Ramos (cell line): Measurements from ENCODE around the gene PRMT7.

ENCODE experiments used
- in situ Hi-C: fragments of 300-500 bp; cut with MboI; formaldehyde crosslinking; loops from one replicate; pipeline ENCODE4 v1.14.3; 2022; ENCODE audit warnings: low sequenced_read_pairs; ENCODE audit not compliant: unreplicated experiment

The PRMT7 gene

DNA sequence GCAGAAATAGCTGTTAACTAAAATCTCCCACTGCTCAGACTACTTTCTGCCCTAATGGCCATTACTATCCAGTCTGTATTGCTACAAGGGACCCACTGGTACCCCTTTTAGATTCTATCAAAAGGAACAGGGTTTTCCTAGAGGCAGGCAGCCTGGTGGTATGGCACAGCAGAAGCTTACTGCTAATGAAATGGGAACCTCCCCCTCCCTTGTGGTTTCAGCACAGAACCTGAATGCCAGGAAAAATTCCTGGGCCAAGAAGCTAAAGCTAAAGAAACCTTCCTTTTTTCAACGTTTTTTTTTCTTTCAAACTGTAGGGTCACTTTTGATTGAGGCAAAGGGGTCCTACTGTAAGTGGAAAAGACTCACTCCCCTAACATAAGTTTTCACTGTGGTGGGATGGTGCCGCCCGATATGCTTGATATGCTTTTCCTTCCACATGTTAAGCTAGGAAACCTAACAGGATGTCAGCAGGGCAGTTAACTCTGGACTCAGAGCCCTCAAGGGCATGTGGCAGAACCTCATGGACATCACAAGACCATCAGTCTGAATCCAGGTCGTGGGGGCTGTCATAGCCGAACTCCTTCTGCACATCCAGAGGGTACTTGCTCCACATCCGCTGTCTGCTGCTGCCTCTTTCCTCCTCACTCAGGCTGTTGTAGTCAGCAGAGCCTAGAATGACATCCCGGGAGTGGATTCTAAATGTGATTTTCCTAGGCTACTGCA lies 9.9 kb upstream of the PRMT7 start:
- in situ Hi-C loops, result no loop called here

GRCh38 chr16:68306633-68307032 lies 4.2 kb upstream of the PRMT7 start:
- in situ Hi-C loops, result no loop called here

GRCh38 chr16:68309799-68310198 lies 1.0 kb upstream of the PRMT7 start:
- in situ Hi-C loops, result no loop called here

GRCh38 chr16:68310437-68310773 lies 414 bp upstream of the PRMT7 start:
- in situ Hi-C loops, result no loop called here

GRCh38 chr16:68313116-68313515 lies 2.3 kb downstream of the PRMT7 start:
- in situ Hi-C loops, result no loop called here

DNA sequence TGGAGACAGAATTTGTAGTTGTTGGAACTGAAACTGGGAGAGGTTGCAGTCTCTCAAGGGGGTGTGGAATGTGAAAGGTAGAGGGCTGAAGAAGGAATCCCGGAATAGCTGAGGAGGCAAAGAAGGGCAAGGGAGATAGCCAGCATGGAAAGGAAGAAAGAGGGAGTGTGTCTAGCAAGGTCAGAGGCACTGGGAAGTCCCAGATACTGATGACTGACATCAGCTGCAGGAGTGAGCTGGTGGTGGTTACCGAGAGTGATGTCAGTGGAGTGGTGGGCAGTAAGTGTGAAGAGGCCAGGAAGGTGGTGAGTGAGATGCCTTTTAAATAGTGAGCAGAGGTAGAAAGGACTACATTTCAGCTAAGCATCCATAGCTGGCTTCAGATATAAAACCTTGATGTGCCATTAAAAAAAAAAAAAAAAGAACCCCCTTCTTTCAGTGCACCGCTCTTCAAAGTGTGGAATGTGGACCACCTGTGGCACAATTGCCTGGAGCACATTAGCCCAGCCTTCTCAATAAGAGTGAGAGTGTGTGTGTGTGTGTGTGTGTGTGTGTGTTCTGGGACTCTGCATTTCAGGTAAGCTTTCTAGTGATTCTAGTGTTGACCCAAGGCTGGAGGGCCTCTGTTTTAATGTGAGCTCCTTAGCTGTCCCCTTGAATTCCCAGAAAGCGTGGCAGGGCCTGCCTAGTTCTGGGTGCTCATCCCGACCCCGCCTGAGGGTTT lies 8.5 kb downstream of the PRMT7 start:
- in situ Hi-C loops, result no loop called here

- in situ Hi-C loops, result no loop called here
Observed at GRCh38 chr16:68324336-68324735, 13.5 kb downstream of the PRMT7 start.

GRCh38 chr16:68324780-68325357 lies 14.1 kb downstream of the PRMT7 start:
- in situ Hi-C loops, result no loop called here

DNA sequence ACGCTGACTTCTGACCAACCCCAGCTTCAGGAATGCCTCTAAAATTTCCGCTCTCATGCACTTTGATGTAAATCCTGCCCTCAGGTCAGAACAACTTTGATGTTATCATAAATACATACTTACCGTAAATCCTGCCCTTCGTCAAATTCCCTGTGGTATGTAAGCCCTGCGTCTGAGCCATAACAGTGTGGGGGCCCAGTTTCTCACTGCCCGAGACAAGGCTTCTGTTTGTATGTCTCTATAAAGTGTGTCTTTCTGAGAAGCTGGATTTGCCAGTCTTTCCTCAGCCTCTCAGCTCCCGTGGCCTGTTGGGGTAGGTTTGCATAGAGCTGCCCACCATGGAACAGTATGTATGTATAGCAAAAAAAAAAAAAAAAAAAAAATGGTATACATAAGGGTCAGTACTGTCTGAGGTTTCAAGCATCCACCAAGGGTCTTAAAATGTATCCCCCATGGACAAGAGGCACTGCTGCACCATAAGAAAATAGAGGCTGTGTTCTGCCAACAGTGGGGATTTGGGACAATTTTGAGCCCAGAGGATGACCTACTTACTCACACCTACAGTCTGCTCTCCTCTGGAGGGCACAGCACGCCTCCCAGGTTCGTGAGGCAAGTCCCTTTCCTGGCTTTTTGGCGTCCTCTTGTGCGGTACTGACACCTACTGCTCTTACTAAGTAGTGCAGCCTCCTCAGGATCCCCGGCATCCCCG lies 17.5 kb downstream of the PRMT7 start:
- in situ Hi-C loops, result no loop called here

DNA sequence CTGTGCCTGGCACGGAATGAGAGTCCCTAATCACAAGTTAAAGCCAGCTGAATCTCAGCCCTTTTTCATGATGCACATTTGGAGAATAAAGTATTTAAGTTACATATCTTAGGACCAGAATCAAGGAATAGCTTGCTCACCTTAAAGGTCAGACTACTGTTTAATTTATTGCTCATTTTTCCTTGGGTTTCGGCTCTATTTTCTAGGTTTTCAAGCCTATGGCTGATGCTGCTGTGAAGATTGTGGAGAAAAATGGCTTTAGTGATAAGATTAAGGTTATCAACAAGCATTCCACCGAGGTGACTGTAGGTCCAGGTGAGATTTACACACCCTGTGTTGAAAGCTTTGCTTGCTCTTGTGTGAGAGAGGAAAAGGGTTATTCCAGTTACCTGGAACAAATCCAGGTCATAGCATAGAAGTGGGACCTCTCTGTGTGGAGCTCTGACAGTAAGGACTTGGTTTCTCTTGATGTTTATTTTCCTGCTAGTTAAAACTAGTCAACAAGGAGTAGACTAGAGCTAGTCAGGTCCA lies 18.1 kb downstream of the PRMT7 start:
- in situ Hi-C loops, result no loop called here

DNA sequence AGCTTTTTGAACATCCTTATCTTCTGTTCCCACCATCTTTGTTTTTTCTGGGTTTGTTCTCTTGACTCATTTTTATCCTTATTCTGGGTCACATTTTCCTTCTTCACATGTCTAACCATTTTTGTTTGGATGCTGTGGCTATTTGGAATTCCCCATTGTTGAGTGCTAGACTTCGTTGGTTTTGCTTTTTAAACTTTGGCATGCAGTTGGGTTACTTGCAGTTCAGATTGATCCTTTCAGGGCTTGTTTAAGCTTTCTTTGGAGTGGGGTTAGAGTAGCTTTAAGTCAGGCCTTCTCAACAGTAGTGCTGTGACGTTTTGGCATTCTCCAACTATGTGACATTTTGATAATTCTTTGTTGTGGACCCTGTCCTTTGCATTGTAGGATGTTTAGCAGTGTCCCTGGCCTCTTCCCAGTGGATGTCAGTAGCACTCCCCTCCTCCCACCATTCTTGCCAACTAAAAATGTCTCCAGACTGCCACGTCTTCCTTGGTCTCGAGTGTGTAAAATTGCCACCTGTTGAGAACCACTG lies 21.1 kb downstream of the PRMT7 start:
- in situ Hi-C loops, result loop anchor here (5.0 kb wide), 1 partner anchor 90 kb away; no protein-coding TSS in a partner anchor

DNA sequence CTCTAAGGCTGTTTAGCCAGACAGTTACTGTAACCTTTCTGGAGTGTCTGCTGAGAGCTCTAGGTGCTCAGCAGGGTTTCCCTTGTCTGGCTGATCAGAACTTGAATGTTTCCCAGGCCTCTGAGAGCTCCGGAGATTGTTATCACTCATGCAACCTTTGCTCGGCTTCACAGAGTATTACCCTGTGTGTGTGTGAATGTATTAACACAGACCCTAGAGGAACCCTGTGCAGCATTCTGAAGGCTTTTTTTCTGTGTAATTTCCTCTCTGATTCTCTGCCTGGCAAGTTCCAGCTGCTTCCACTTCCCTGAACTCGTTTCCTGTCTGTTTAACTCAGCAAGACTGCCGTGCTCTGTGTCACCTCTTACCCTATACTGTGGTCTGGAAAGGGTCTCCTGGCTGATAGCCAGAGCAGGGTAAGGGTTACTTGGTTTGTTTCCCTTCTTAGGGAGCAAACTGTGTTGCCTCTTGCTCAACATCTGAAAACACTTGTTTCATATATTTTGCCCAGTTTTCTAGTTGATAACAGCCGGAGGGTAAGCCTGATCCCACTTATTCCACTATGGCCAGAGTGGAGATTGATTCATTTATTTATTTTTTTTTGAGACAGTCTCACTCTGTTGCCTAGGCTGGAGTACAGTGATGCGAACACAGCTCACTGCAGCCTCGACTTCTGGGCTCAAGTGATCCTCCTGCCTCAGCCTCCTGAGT lies 21.7 kb downstream of the PRMT7 start:
- in situ Hi-C loops, result loop anchor here (5.0 kb wide), 1 partner anchor 90 kb away; no protein-coding TSS in a partner anchor

GRCh38 chr16:68335175-68335574 lies 24.4 kb downstream of the PRMT7 start:
- in situ Hi-C loops, result no loop called here

DNA sequence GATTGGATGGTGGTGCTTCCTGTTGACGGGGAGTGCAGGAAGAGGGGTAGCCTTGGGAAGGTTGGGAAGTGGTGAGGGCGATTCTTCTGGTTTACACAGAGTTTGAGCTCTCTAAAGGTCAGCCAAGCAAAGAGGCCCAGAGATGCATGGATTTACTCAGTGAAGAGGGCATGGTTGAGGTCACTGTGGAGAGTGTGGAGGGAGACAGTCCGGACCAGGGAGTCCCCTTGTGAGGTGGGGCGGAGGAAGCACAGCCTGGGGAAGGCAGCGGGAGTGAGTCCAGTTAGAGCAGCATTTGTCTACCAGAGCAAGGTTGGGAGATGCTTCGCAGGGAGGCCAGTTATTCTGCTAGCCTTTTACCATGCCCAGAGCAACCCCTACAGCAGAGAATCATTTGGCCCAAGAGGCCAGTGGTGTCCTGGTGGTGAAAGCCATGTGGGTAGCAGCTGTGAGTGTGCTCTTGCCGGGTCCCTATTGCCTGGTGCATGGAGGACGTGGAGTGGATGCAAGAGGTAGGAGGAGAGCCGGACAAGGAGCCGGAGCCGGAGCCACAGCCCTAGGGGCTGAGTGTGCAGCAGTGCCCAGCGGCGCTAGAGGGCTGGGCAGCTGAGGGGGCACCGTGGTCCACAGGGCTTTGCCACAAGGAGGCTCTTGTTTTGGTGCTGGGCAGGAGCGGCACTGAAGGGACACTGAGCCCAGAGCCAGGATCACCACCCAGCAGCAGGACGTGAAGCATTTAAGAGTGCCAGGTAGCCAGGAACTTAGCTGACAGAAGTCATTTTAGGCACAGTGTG lies 27.7 kb downstream of the PRMT7 start:
- in situ Hi-C loops, result no loop called here

DNA sequence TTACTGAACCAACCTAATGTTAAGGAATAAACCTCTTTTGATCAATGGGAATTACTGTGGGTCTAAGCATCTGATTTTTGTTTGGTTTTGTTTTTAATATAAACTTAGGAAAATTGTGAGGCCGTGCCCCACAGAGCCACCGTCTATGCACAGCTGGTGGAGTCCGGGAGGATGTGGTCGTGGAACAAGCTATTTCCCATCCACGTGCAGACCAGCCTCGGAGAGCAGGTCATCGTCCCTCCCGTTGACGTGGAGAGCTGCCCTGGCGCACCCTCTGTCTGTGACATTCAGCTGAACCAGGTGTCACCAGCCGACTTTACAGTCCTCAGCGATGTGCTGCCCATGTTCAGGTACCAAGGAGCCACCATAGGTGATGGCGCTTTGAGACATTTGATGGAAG lies 28.4 kb downstream of the PRMT7 start:
- in situ Hi-C loops, result no loop called here

DNA sequence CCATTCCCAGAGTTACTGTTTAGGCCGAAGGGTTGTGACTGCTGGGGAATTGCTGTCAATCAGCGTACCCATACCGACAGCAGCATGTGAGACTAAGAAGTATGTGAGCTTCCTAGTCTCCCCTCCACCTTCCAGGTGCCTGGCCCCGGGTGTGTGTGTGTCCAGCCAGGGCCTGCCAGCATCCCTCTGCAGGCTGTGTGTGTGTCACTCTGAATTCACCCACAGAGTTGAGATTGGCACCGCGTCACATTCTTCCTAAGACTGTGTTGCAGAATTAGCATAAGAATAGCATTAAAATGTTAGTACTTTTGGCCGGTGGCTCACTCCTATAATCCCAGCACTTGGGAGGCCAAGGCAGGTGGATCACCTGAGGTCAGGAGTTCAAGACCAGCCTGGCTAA lies 31.8 kb downstream of the PRMT7 start:
- in situ Hi-C loops, result no loop called here

GRCh38 chr16:68343137-68343536 lies 32.3 kb downstream of the PRMT7 start:
- in situ Hi-C loops, result no loop called here

DNA sequence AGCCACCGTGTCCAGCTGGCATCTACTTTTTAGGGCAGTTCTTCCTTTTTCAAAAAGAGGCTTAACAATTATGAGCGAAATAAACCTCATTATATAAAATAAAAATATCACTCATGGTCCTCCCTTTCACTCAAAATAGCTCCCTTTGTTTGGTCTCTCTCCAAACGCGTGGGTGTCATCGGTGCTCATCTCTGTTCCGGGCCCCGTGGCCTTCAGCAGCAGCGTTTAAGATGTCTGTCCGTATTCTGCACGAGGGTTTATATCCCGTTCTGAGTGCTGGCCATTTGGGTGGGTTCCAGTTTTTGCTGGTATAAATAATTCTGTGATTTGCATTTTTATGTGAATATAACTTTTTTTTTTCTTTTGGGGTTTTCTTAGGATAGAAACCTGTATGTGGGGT lies 33.4 kb downstream of the PRMT7 start:
- in situ Hi-C loops, result no loop called here

DNA sequence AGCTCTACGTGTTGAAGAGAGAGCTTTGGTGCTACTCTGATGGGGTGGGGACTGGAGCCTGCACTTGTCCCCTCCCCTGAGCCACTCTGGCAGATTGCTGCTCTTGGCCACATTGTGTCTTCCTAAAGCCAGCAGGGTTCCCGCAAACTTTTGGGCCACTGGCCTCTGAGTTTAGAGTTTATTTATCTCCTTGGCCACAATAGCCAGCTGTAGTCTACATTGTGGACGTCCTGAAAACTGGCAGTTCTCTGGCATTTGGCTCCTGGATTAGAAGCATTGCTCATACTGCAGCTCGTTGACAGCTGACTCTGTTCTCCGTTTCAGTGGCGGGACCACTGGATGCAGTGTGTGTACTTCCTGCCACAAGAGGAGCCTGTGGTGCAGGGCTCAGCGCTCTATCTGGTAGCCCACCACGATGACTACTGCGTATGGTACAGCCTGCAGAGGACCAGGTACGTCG lies 34.6 kb downstream of the PRMT7 start:
- in situ Hi-C loops, result no loop called here
